ENCODE measurements around the gene TGFBR2. TPM values are rescaled to one million over a fixed set of nuclear protein-coding genes. Genes with fewer than 3 reads are reported as not detected.

Gene TGFBR2
- polyA plus RNA-seq, 1 of the 3 experiments (the other 2 are of a cell fraction): 48.3 TPM

GRCh38 chr3:30581067-30581585 lies 25.3 kb upstream of the TGFBR2 start:
- no peaks in the 10 kb centered on the region for H3K9me3 ChIP-seq
- H3K4me3 ChIP-seq (ENCODE audit: low read depth in 2 of 2, low read length in 1 of 2): no peak overlapping the region
- DNase-seq: no peak
- no peak overlapping the region for H2AFZ ChIP-seq (ENCODE audit: low read depth)
- H3K36me3 ChIP-seq (replicated peaks in 1 of 2; ENCODE audit: control insufficient read depth in 1 of 2, insufficient read depth in 2 of 2, low read length in 1 of 2): no peaks in the 10 kb centered on the region
- 98% methylated on average over 15 of the region's 15 CpGs for whole genome bisulfite sequencing (ENCODE audit: low lambda C conversion rate)
- no peaks in the 10 kb centered on the region for H4K20me1 ChIP-seq (ENCODE audit: insufficient read depth)
- no peak for TF ChIP-seq EP300 (IDR thresholded peaks at IDR 0.05; ENCODE audit: borderline replicate concordance in 1 of 2, low read depth in 1 of 2, low read length in 1 of 2)
- TF ChIP-seq PBX3 (IDR thresholded peaks at IDR 0.05): no peak
- no peak for TF ChIP-seq RCOR1 (IDR thresholded peaks at IDR 0.05; ENCODE audit: low read length)
- TF ChIP-seq, protein P1, sequence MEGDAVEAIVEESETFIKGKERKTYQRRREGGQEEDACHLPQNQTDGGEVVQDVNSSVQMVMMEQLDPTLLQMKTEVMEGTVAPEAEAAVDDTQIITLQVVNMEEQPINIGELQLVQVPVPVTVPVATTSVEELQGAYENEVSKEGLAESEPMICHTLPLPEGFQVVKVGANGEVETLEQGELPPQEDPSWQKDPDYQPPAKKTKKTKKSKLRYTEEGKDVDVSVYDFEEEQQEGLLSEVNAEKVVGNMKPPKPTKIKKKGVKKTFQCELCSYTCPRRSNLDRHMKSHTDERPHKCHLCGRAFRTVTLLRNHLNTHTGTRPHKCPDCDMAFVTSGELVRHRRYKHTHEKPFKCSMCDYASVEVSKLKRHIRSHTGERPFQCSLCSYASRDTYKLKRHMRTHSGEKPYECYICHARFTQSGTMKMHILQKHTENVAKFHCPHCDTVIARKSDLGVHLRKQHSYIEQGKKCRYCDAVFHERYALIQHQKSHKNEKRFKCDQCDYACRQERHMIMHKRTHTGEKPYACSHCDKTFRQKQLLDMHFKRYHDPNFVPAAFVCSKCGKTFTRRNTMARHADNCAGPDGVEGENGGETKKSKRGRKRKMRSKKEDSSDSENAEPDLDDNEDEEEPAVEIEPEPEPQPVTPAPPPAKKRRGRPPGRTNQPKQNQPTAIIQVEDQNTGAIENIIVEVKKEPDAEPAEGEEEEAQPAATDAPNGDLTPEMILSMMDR (IDR thresholded peaks at IDR 0.05): no peak
- no peak for TF ChIP-seq MEF2A (IDR thresholded peaks at IDR 0.05; ENCODE audit: borderline replicate concordance, low read depth)
- no peak for TF ChIP-seq NRF1 (IDR thresholded peaks at IDR 0.05; ENCODE audit: low read depth, low read length)
- CTCF ChIA-PET: no interaction called here
- peaks cover 5% of the 10 kb centered on the region for H3F3A ChIP-seq (replicated peaks; ENCODE audit: insufficient read depth)
- no peaks in the 10 kb centered on the region for H3K9me2 ChIP-seq
- H3K4me2 ChIP-seq: no peak overlapping the region
- POLR2A ChIA-PET: no interaction called here
- no peak overlapping the region for H3K27ac ChIP-seq (ENCODE audit: low read depth in 2 of 2, low read length in 1 of 2)
- H3K27me3 ChIP-seq (ENCODE audit: insufficient read depth): no peaks in the 10 kb centered on the region
- H3K79me2 ChIP-seq (ENCODE audit: insufficient read depth): no peaks in the 10 kb centered on the region
- no peak overlapping the region for H3K9ac ChIP-seq
- H3K4me1 ChIP-seq (ENCODE audit: control insufficient read depth in 1 of 2, insufficient read depth in 2 of 2, low read depth in 1 of 2, low read length in 1 of 2): peaks cover 2 to 13% of the 10 kb centered on the region in 2 experiments

DNA sequence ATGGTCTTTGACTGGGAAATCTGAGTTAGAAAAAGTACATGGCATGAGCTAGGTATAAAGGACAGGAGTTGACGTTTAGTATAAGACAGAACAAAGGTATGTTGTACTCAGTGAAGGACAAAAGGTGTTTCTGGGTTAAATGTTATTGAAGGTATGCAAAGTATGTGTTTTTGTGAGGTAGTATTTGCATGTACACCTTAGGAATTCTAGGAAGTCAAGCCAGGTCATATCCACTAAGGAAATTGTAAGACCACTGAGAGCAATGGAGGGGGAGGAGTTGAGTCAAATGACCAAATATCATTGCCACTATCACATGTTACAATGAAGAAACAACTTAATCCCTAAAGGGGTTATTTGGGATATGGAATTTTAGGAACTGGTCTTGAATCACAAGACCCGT lies 24.4 kb upstream of the TGFBR2 start:
- WGBS (ENCODE audit: low lambda C conversion rate): 99% methylated on average over 2 of the region's 2 CpGs
- no peak overlapping the region for H3K4me2 ChIP-seq
- ChIA-PET CTCF (no interaction called here), POLR2A (no interaction called here)
- peaks cover 4 to 8% of the 10 kb centered on the region in 2 experiments for H3K4me1 ChIP-seq (ENCODE audit: control insufficient read depth in 1 of 2, insufficient read depth in 2 of 2, low read depth in 1 of 2, low read length in 1 of 2)
- H4K20me1 ChIP-seq (ENCODE audit: insufficient read depth): no peaks in the 10 kb centered on the region
- no peaks in the 10 kb centered on the region for H3K27me3 ChIP-seq (ENCODE audit: insufficient read depth)
- DNase-seq: no peak
- H3K27ac ChIP-seq (ENCODE audit: low read depth in 2 of 2, low read length in 1 of 2): no peak overlapping the region
- H3F3A ChIP-seq (replicated peaks; ENCODE audit: insufficient read depth): peaks cover 5% of the 10 kb centered on the region
- no peaks in the 10 kb centered on the region for H3K9me3 ChIP-seq
- H3K4me3 ChIP-seq (ENCODE audit: low read depth in 2 of 2, low read length in 1 of 2): no peak overlapping the region
- H2AFZ ChIP-seq (ENCODE audit: low read depth): no peak overlapping the region
- no peaks in the 10 kb centered on the region for H3K9me2 ChIP-seq
- H3K9ac ChIP-seq: no peak overlapping the region
- H3K36me3 ChIP-seq (replicated peaks in 1 of 2; ENCODE audit: control insufficient read depth in 1 of 2, insufficient read depth in 2 of 2, low read length in 1 of 2): no peaks in the 10 kb centered on the region
- no peaks in the 10 kb centered on the region for H3K79me2 ChIP-seq (ENCODE audit: insufficient read depth)
- TF ChIP-seq USF2 (IDR thresholded peaks at IDR 0.05; ENCODE audit: borderline replicate concordance, low read depth, low read length) (no peak), FOXM1 (IDR thresholded peaks at IDR 0.05; ENCODE audit: low read depth) (no peak), USF1 (IDR thresholded peaks at IDR 0.05; ENCODE audit: borderline replicate concordance, low read depth) (no peak), GABPA (IDR thresholded peaks at IDR 0.05; ENCODE audit: low read depth) (no peak), EZH2phosphoT487 (IDR thresholded peaks at IDR 0.05; ENCODE audit: borderline replicate concordance, low read depth) (no peak), SMC3 (IDR thresholded peaks at IDR 0.05; ENCODE audit: low read depth, low read length) (no peak), MXI1 (IDR thresholded peaks at IDR 0.05; ENCODE audit: low read depth, low read length) (no peak), PBX3 (IDR thresholded peaks at IDR 0.05) (no peak), RXRA (IDR thresholded peaks at IDR 0.05; ENCODE audit: borderline replicate concordance, low read depth) (no peak), TCF12 (IDR thresholded peaks at IDR 0.05) (no peak), YY1 (IDR thresholded peaks at IDR 0.05; ENCODE audit: low read depth) (no peak), RFX5 (IDR thresholded peaks at IDR 0.05; ENCODE audit: low read length) (no peak), ELF1 (IDR thresholded peaks at IDR 0.05) (no peak), RCOR1 (IDR thresholded peaks at IDR 0.05; ENCODE audit: low read length) (no peak)
- TF ChIP-seq, protein P1 (IDR thresholded peaks at IDR 0.05): no peak
